A549 (cell line): ENCODE measurements around the gene LMO1. TPM values are rescaled to one million over a fixed set of nuclear protein-coding genes. Genes with fewer than 3 reads are reported as not detected.

ENCODE experiments used
- ATAC-seq, 2 experiments: fragments of 200-7000 bp in 1 of 2; fragments of >200 bp in 1 of 2; cut with Nextera tagmentation in 1 of 2; cut with Tn5 transposase in 1 of 2; 3 replicates each; pipeline versions ENCODE4 v1.8.0 to v1.9.1; 2018 to 2020; ENCODE audit warnings: mild to moderate bottlenecking in 1 of 2, moderate library complexity in 1 of 2
- CTCF ChIA-PET: fragments of 300-600 bp; sonication (Branson Sonifier 250); formaldehyde crosslinking; extraction: SDS; loops from one replicate; lab custom pipeline; 2021; ENCODE audit warnings: antibody characterized with exemption, inconsistent platforms; lab: Yijun Ruan, JAX
- POLR2A ChIA-PET: fragments of 350-600 bp; formaldehyde crosslinking; extraction: SDS; loops from one replicate; lab custom pipeline; 2021; ENCODE audit warnings: antibody characterized with exemption, inconsistent platforms; lab: Yijun Ruan, JAX
- DNase-seq, 2 experiments: peaks; one replicate each; pipeline versions ENCODE4 v3.0.0 to v3.0.0-alpha.2; 2011 to 2016; ENCODE audit warnings: low read depth in 1 of 2, low spot score in 1 of 2
- FAIRE-seq: peaks from 2 replicates; lab custom pipeline; 2011; peaks lifted over from hg19 to GRCh38; lab: Jason Lieb, UNC
- H3K27ac ChIP-seq, 2 experiments: fragments of >200 bp; sonication (Bioruptor Twin); formaldehyde crosslinking; 3 replicates each; pipeline ENCODE4 v1.5.1; 2016 to 2017
- H3K4me1 ChIP-seq: fragments of >200 bp; sonication (Bioruptor Twin); formaldehyde crosslinking; 3 replicates; pipeline ENCODE4 v1.6.1; 2016
- H3K4me2 ChIP-seq: fragments of >200 bp; sonication (Bioruptor Twin); formaldehyde crosslinking; 3 replicates; pipeline ENCODE4 v1.6.1; 2016
- H3K4me3 ChIP-seq: fragments of >200 bp; sonication (Bioruptor Twin); formaldehyde crosslinking; 3 replicates; pipeline ENCODE4 v1.5.1; 2016
- H3K9me3 ChIP-seq: fragments of >200 bp; sonication (Bioruptor Twin); formaldehyde crosslinking; 3 replicates; pipeline ENCODE4 v1.6.1; 2016
- BHLHE40 ChIP-seq: IDR thresholded peaks from 2 replicates; pipeline ENCODE4 v1.6.1; 2012; ENCODE audit warnings: low read depth, low read length, inconsistent platforms
- CBX2 ChIP-seq: fragments of 200-600 bp; sonication (generic); IDR thresholded peaks from 2 replicates; pipeline ENCODE4 v1.6.1; 2016; ENCODE audit warnings: low read depth, mild to moderate bottlenecking, borderline replicate concordance
- CBX8 ChIP-seq: fragments of 200-600 bp; sonication (generic); IDR thresholded peaks from 2 replicates; pipeline ENCODE4 v1.6.1; 2016
- FOSB ChIP-seq: fragments of 250-450 bp; sonication (Bioruptor Pico); IDR thresholded peaks from 2 replicates; pipeline ENCODE4 v1.5.0; 2020; ENCODE audit warnings: mild to moderate bottlenecking, moderate library complexity
- HOXB13 ChIP-seq: fragments of 250-450 bp; sonication (Bioruptor Pico); IDR thresholded peaks from 2 replicates; pipeline ENCODE4 v1.5.0; 2020; ENCODE audit warnings: low read depth, mild to moderate bottlenecking, moderate library complexity
- MAZ ChIP-seq: fragments of 150-350 bp; IDR thresholded peaks from 2 replicates; pipeline ENCODE4 v1.6.1; 2014; ENCODE audit warnings: antibody characterized with exemption, low read depth, low read length, borderline replicate concordance
- RAD21 ChIP-seq, 2 experiments: fragments of >200 bp in 1 of 2; sonication (Bioruptor Twin) in 1 of 2; formaldehyde crosslinking in 1 of 2; IDR thresholded peaks in 1 of 2; conservative IDR thresholded peaks in 1 of 2; 2 replicates in 1 of 2; 3 replicates in 1 of 2; pipeline ENCODE4 v1.6.1; 2012 to 2018; ENCODE audit warnings: inconsistent platforms in 1 of 2
- RCOR1 ChIP-seq: fragments of 150-350 bp; IDR thresholded peaks from 2 replicates; pipeline ENCODE4 v1.6.1; 2014; ENCODE audit warnings: antibody characterized with exemption, low read length, low read depth
- RFX5 ChIP-seq: fragments of 450-650 bp; IDR thresholded peaks from 2 replicates; pipeline ENCODE4 v1.7.1; 2014; ENCODE audit warnings: antibody characterized with exemption, mild to moderate bottlenecking, moderate library complexity
- RNF2 ChIP-seq: fragments of 200-600 bp; sonication (generic); IDR thresholded peaks from 2 replicates; pipeline ENCODE4 v1.6.1; 2016; ENCODE audit warnings: low read depth, mild to moderate bottlenecking, antibody characterized with exemption, moderate library complexity, borderline replicate concordance
- SMC3 ChIP-seq: fragments of >200 bp; sonication (Bioruptor Twin); formaldehyde crosslinking; IDR thresholded peaks from 3 replicates; pipeline ENCODE4 v1.6.1; 2018; ENCODE audit warnings: inconsistent platforms
- TFCP2L1 ChIP-seq: fragments of 250-450 bp; sonication (Bioruptor Pico); IDR thresholded peaks from 2 replicates; pipeline ENCODE4 v1.5.0; 2021; ENCODE audit warnings: mild to moderate bottlenecking
- TP53 ChIP-seq: fragments of 250-450 bp; sonication (Bioruptor Pico); IDR thresholded peaks from 2 replicates; pipeline ENCODE4 v1.5.0; 2021; ENCODE audit warnings: mild to moderate bottlenecking, moderate library complexity
- ZSCAN20 ChIP-seq: fragments of 250-450 bp; sonication (Bioruptor Pico); IDR thresholded peaks from 2 replicates; pipeline ENCODE4 v1.8.0; 2022; ENCODE audit warnings: mild to moderate bottlenecking, moderate library complexity
- WGBS: methylation state at CpG from one replicate; pipeline ENCODE4 v1.1.6; 2017; ENCODE audit errors: missing lambda C conversion rate; 5-methylcytosine and 5-hydroxymethylcytosine counted together
- polyA plus RNA-seq, 4 experiments: library from polyadenylated mRNA; depleted of rRNA in 3 of 4; stranded (reverse); fragments of >200 nt; fragmentation: RNase III in 1 of 4; extraction: RNeasy Plus Mini Kit Qiagen cat#74134 plus additional on column Dnase treatment in 1 of 4; gene quantifications; 2 replicates in 3 of 4; 3 replicates in 1 of 4; pipeline ENCODE4 v1.2.3, GENCODE V29; 2011 to 2017
- TF ChIP-seq, protein P1 (sequence below): fragments of >200 bp; sonication (Bioruptor Twin); formaldehyde crosslinking; IDR thresholded peaks from 3 replicates; pipeline ENCODE4 v1.5.1; 2016
- TF ChIP-seq, protein P2 (sequence below): IDR thresholded peaks from 2 replicates; pipeline ENCODE4 v1.6.1; 2012; ENCODE audit warnings: low read depth, borderline replicate concordance
- TF ChIP-seq, protein P3 (sequence below): fragments of >200 bp; sonication (Bioruptor Twin); formaldehyde crosslinking; IDR thresholded peaks from 2 replicates; pipeline ENCODE4 v1.6.1; 2016
- TF ChIP-seq, protein P4 (sequence below): fragments of 150-350 bp; IDR thresholded peaks from 2 replicates; pipeline ENCODE4 v1.6.1; 2014; ENCODE audit warnings: low read depth, mild to moderate bottlenecking, low read length

LMO1 gene
- polyA plus RNA-seq, 2 of the 4 experiments (the other 2 are of a cell fraction): 0.18 to 2.7 TPM

DNA sequence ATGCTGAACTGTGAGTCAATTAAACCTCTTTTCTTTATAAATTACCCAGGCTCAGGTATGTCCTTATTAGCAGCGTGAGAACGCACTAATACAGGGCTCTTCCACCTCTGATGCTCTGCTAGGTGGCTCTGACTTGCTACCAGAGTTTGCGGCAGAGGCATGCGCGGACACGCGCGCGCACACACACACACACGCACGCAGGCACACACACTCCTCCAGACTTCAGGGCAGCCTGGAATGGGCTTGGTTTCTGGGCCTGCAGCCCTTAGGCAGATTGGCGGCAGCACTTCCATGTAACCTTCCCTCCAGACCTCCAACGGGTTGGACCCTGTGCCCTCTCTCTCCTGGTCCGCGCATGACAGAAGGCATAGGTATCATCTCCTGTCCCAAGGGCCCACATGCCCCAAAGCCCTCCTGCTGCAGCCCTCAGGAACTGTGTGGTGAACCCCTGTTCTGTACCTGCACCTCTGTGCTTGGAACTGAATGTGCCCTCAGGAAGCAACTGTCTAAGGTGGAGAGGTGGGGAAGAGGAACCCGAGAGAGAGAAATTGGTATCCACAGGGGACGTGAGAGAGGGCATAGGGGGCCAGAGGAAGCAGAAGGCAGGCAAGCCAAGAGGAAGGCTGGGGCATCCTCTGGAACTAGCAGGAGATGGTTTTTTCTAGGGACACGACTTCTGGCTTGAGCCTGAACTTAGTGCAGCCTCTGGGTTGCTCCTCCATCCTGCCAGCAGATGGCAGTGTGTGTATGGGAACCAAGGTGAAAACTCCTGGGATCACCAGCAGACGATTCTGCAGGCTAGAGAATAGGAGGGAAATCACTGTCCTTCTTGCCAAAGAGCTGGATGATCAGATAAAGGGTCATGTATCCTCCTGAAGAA lies 71.4 kb downstream of the LMO1 start:
- peak; percentile 90 to 98 for ATAC-seq
- TF ChIP-seq SMC3 (peak; percentile 69), RCOR1 (no peak), TP53 (CRISPR knock-in tag) (no peak), HOXB13 (CRISPR knock-in tag) (no peak), RAD21 (conservative IDR thresholded peaks at IDR 0.05 in 1 of 2, IDR thresholded peaks at IDR 0.05 in 1 of 2) (peak; percentile 74 to 82)
- TF ChIP-seq, protein P1, sequence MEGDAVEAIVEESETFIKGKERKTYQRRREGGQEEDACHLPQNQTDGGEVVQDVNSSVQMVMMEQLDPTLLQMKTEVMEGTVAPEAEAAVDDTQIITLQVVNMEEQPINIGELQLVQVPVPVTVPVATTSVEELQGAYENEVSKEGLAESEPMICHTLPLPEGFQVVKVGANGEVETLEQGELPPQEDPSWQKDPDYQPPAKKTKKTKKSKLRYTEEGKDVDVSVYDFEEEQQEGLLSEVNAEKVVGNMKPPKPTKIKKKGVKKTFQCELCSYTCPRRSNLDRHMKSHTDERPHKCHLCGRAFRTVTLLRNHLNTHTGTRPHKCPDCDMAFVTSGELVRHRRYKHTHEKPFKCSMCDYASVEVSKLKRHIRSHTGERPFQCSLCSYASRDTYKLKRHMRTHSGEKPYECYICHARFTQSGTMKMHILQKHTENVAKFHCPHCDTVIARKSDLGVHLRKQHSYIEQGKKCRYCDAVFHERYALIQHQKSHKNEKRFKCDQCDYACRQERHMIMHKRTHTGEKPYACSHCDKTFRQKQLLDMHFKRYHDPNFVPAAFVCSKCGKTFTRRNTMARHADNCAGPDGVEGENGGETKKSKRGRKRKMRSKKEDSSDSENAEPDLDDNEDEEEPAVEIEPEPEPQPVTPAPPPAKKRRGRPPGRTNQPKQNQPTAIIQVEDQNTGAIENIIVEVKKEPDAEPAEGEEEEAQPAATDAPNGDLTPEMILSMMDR: peak; percentile 79

DNA sequence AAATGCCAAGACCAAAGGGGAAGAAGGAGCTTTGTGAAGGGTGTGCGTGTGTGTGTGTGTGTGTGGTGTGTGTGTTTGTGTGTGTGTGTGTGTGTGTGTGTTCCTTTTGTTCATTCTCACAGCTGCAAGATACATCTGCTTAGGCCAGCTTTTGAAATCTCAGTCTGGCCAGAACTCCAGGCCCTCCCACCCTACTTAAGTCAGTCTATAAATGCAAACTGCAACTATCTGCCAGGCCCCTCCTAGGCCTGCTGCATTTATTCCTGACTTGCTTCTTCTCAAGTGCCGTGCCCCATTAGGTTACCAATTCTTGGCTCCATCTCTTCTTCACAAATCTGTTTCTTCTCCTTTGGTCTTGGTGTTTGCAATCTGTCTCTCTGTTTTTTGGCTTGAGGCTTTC lies 73.2 kb downstream of the LMO1 start:
- DNase-seq (no peak), ATAC-seq (no peak), FAIRE-seq (no peak)
- Histone ChIP-seq H3K4me3 (no peak overlapping the region), H3K4me2 (no peak overlapping the region), H3K27ac (no peak overlapping the region), H3K4me1 (no peaks in the 10 kb centered on the region), H3K9me3 (no peaks in the 10 kb centered on the region)
- TF ChIP-seq CBX8: no peak
- no peak for TF ChIP-seq TFCP2L1 (CRISPR knock-in tag)
- TF ChIP-seq RFX5: no peak
- TF ChIP-seq RNF2: no peak
- TF ChIP-seq, protein P2, sequence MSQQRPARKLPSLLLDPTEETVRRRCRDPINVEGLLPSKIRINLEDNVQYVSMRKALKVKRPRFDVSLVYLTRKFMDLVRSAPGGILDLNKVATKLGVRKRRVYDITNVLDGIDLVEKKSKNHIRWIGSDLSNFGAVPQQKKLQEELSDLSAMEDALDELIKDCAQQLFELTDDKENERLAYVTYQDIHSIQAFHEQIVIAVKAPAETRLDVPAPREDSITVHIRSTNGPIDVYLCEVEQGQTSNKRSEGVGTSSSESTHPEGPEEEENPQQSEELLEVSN: no peak
- TF ChIP-seq MAZ: no peak
- TF ChIP-seq ZSCAN20 (CRISPR knock-in tag): no peak
- no peak for TF ChIP-seq HOXB13 (CRISPR knock-in tag)
- TF ChIP-seq FOSB: no peak
- TF ChIP-seq, protein P3, sequence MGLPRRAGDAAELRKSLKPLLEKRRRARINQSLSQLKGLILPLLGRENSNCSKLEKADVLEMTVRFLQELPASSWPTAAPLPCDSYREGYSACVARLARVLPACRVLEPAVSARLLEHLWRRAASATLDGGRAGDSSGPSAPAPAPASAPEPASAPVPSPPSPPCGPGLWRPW: no peak
- TF ChIP-seq, protein P1: no peak
- no peak for TF ChIP-seq BHLHE40
- no peak for TF ChIP-seq CBX2
- TF ChIP-seq, protein P4, sequence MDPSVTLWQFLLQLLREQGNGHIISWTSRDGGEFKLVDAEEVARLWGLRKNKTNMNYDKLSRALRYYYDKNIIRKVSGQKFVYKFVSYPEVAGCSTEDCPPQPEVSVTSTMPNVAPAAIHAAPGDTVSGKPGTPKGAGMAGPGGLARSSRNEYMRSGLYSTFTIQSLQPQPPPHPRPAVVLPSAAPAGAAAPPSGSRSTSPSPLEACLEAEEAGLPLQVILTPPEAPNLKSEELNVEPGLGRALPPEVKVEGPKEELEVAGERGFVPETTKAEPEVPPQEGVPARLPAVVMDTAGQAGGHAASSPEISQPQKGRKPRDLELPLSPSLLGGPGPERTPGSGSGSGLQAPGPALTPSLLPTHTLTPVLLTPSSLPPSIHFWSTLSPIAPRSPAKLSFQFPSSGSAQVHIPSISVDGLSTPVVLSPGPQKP: no peak
- WGBS: 29% methylated on average over 2 of the region's 2 CpGs
- POLR2A ChIA-PET: no interaction called here
- CTCF ChIA-PET: interaction anchor here (0.7 to 2.1 kb wide), 13 partner anchors 9 to 769 kb away, joined by 3 to 9 read pairs (median 4); partner anchors contain the start of genes LMO1 and RIC3

More for the DNA sequence above, 71.4 kb downstream of the LMO1 start:
- FAIRE-seq (peak; percentile 81), DNase-seq (peak; percentile 69 to 78)
- Histone ChIP-seq H3K27ac (no peak overlapping the region), H3K9me3 (no peaks in the 10 kb centered on the region), H3K4me3 (no peak overlapping the region), H3K4me2 (no peak overlapping the region), H3K4me1 (no peaks in the 10 kb centered on the region)
- WGBS: 56% methylated on average over 17 of the region's 19 CpGs
- ChIA-PET CTCF (interaction anchor here (0.7 to 5.6 kb wide), 23 partner anchors 11 to 767 kb away, joined by 3 to 70 read pairs (median 4); partner anchors contain the start of gene LMO1), POLR2A (no interaction called here)
